Breast epithelium (tissue), 3 donors: ENCODE results near the gene KLHL3.

ENCODE experiments used
- POLR2A ChIP-seq: fragments of 450-650 bp; IDR thresholded peaks from one replicate; pipeline ENCODE4 v1.6.1; 2016; ENCODE audit warnings: antibody characterized with exemption, mild to moderate bottlenecking, moderate library complexity
- POLR2AphosphoS5 ChIP-seq, 3 donors: sonication (generic); formaldehyde crosslinking; IDR thresholded peaks; one replicate each; pipeline ENCODE4 v1.6.1; 2017; ENCODE audit warnings: antibody characterized with exemption in 3 of 3
- TF ChIP-seq, protein P1 (sequence below), 3 donors: fragments of 450-650 bp; IDR thresholded peaks; one replicate each; pipeline ENCODE4 v1.5.1; 2016 to 2017; ENCODE audit warnings: antibody characterized with exemption in 3 of 3, mild to moderate bottlenecking in 3 of 3, moderate library complexity in 3 of 3

DNA sequence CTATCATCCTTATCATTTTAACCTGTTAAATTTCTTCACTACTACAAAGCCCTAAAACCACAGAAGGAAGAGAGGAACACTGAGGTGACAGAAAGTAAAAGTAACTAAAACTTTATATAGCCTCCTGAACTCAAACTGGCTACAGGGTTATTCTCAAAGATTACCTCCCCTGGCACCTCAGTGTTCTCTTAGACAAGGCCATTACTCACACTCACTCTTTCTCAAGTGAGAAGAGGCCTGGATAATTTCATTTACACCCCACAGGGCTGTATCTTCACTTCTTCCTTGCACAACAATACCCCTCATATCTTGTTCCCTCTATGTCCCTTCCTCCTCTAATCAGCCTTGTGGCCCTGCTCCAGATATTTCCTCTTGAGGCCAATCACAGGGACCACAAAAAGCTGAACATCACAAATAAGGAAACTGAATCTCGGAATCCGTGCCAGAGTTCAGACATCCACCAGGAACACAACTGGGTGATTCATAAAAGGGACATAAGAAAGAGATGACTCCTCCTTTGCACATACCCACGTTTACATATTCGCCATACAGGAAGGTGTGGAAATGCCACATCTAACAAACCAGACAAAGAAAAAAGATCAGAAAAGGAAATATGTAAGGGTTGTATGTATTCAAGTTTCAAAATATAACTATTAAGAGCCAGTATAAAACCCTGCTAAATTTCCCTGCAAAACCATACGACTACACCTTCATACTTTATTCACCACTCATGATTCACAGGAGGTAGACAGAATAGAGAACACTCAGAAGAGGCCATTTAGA is 1.7 kb upstream of the KLHL3 start:
- TF ChIP-seq, protein P1, sequence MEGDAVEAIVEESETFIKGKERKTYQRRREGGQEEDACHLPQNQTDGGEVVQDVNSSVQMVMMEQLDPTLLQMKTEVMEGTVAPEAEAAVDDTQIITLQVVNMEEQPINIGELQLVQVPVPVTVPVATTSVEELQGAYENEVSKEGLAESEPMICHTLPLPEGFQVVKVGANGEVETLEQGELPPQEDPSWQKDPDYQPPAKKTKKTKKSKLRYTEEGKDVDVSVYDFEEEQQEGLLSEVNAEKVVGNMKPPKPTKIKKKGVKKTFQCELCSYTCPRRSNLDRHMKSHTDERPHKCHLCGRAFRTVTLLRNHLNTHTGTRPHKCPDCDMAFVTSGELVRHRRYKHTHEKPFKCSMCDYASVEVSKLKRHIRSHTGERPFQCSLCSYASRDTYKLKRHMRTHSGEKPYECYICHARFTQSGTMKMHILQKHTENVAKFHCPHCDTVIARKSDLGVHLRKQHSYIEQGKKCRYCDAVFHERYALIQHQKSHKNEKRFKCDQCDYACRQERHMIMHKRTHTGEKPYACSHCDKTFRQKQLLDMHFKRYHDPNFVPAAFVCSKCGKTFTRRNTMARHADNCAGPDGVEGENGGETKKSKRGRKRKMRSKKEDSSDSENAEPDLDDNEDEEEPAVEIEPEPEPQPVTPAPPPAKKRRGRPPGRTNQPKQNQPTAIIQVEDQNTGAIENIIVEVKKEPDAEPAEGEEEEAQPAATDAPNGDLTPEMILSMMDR (IDR thresholded peaks at IDR 0.05), result no peak
- TF ChIP-seq POLR2A (no peak), POLR2AphosphoS5 (IDR thresholded peaks at IDR 0.05) (no peak)
